Stomach (tissue), 9 donors: ENCODE data around the gene GRIN2D. TPM values are rescaled to one million over a fixed set of nuclear protein-coding genes. Genes with fewer than 3 reads are reported as not detected.
A peak's percentile ranks its signal among the peaks of the same experiment; 100 is the strongest.

Source experiments
- DNase-seq, 2 donors: peaks; one replicate each; pipeline versions ENCODE4 v3.0.0 to v3.0.0-alpha.2; 2013 to 2019
- H3K27ac ChIP-seq, 5 donors: fragments of 200-600 bp in 4 of 5; sonication (generic) in 4 of 5; one replicate each; pipeline ENCODE4 v1.5.1; 2013 to 2019; ENCODE audit warnings: mild to moderate bottlenecking in 1 of 5, moderate library complexity in 1 of 5
- H3K27me3 ChIP-seq, 3 donors: fragments of 200-600 bp; sonication (generic); one replicate each; pipeline ENCODE4 v1.5.1; 2017 to 2019; ENCODE audit warnings: mixed run types in 1 of 3
- H3K36me3 ChIP-seq, 4 donors: fragments of 200-600 bp; sonication (generic); 1 replicate in 3 of 4; 2 replicates in 1 of 4; pipeline ENCODE4 v1.5.1; 2016 to 2019
- H3K4me1 ChIP-seq, 4 donors: fragments of 200-600 bp; sonication (generic); one replicate each; pipeline ENCODE4 v1.5.1; 2016 to 2019
- H3K4me3 ChIP-seq, 4 donors: fragments of 200-600 bp; sonication (generic) in 3 of 4; one replicate each; pipeline ENCODE4 v1.5.1; 2016 to 2019; ENCODE audit warnings: mild to moderate bottlenecking in 1 of 4
- H3K9me3 ChIP-seq, 4 donors: fragments of 200-600 bp; sonication (generic); one replicate each; pipeline ENCODE4 v1.5.1; 2016 to 2019
- CTCF ChIP-seq, 7 experiments: fragments of 450-650 bp in 4 of 7; fragments of 200-600 bp in 3 of 7; sonication (generic) in 3 of 7; IDR thresholded peaks; one replicate each; pipeline ENCODE4 v1.5.1; 2016 to 2019; ENCODE audit warnings: antibody characterized with exemption in 7 of 7, control low read depth in 2 of 7, mild to moderate bottlenecking in 1 of 7
- EP300 ChIP-seq: sonication (generic); formaldehyde crosslinking; IDR thresholded peaks from one replicate; pipeline ENCODE4 v1.6.1; 2017; ENCODE audit warnings: antibody characterized with exemption
- POLR2A ChIP-seq, 4 donors: fragments of 450-650 bp; IDR thresholded peaks; one replicate each; pipeline ENCODE4 v1.6.1; 2016; ENCODE audit warnings: antibody characterized with exemption in 4 of 4, control low read depth in 2 of 4, mild to moderate bottlenecking in 1 of 4, moderate library complexity in 1 of 4
- POLR2AphosphoS5 ChIP-seq, 3 donors: sonication (generic); formaldehyde crosslinking; IDR thresholded peaks; one replicate each; pipeline ENCODE4 v1.6.1; 2016; ENCODE audit warnings: antibody characterized with exemption in 3 of 3
- WGBS, 5 donors: extraction: QIAGEN DNeasy Blood & Tissue Kit in 3 of 5; methylation state at CpG; one replicate each; pipeline versions ENCODE4 v1.1.5 to v1.1.7; 2013 to 2018; 5-methylcytosine and 5-hydroxymethylcytosine counted together
- intact Hi-C: fragments of 100-400 bp; cut with DNase I; formaldehyde crosslinking; loops from one replicate; pipeline ENCODE4 v1.15.1; 2023; ENCODE audit warnings: low total_unique reads
- polyA plus RNA-seq, 3 donors: library from polyadenylated mRNA; stranded (reverse); fragments of 200-250 nt; gene quantifications; one replicate each; pipeline ENCODE4 v1.2.3, GENCODE V29; 2013
- total RNA-seq, 5 donors: library from RNA; depleted of rRNA; stranded (reverse); fragments of >200 nt; gene quantifications; one replicate each; pipeline versions ENCODE4 v1.1.0 to v1.2.3, GENCODE V29; 2014 to 2016
- donor health status: healthy with polysubstance abuse.
- donor health status: Bipolar disorder and iron deficiency.
- donor health status: healthy.

Gene GRIN2D
- total and polyA plus RNA-seq, 8 donors: 0.06 to 1.8 (median 0.14) TPM; not detected in 3

- intact Hi-C loops: no loop called here
- Histone ChIP-seq H3K4me1 (peaks cover 16 to 38% (median 34%) of the 10 kb centered on the region in 4 donors), H3K27me3 (peaks cover 0 to 71% (median 21%) of the 10 kb centered on the region in 3 donors), H3K9me3 (no peaks in the 10 kb centered on the region), H3K4me3 (no peak overlapping the region), H3K27ac (no peak overlapping the region), H3K36me3 (peaks cover 0 to 5% (median 4%) of the 10 kb centered on the region in 4 donors)
- TF ChIP-seq POLR2A (IDR thresholded peaks at IDR 0.05) (no peak), EP300 (no peak), CTCF (IDR thresholded peaks at IDR 0.05) (no peak), POLR2AphosphoS5 (IDR thresholded peaks at IDR 0.05) (no peak)
- WGBS, 5 donors: 27 to 75% (median 33%) methylated on average over 20 to 94 of the region's 94 CpGs
- DNase-seq: no peak
These were observed 48.9 kb downstream of the GRIN2D start for GRCh38 chr19:48442116-48443035.

GRCh38 chr19:48443256-48443655 is 49.8 kb downstream of the GRIN2D start:
- TF ChIP-seq EP300: no peak
- TF ChIP-seq POLR2A (IDR thresholded peaks at IDR 0.05): no peak
- no peak for TF ChIP-seq POLR2AphosphoS5 (IDR thresholded peaks at IDR 0.05)
- TF ChIP-seq CTCF (IDR thresholded peaks at IDR 0.05): no peak
- DNase-seq: peak; percentile 43 to 66
- intact Hi-C loops: no loop called here

More at GRCh38 chr19:48443256-48443655, 49.8 kb downstream of the GRIN2D start:
- peaks cover 0 to 64% (median 21%) of the 10 kb centered on the region in 3 donors for H3K27me3 ChIP-seq
- peak overlapping the region; percentile 37 to 100 (median 92) for H3K4me3 ChIP-seq
- no peaks in the 10 kb centered on the region for H3K9me3 ChIP-seq
- peaks cover 16 to 46% (median 37%) of the 10 kb centered on the region in 4 donors for H3K4me1 ChIP-seq
- no peak overlapping the region for H3K27ac ChIP-seq
- peaks cover 0 to 14% (median 13%) of the 10 kb centered on the region in 4 donors for H3K36me3 ChIP-seq
- 0 to 1% (median 1%) methylated on average over 6 to 60 of the region's 60 CpGs; no CpG with 5 or more reads in 2 of the 5 donors for WGBS, 5 donors

Other genes starting within 250 kb of the GRIN2D start
- gene LIG1, start 223.3 kb upstream of the GRIN2D start, total RNA-seq: 10 to 100 TPM; 16.0 to 35.6 (median 19.7) TPM
- gene LIG1, start 223.3 kb upstream of the GRIN2D start, polyA plus RNA-seq: 10 to 100 TPM; 15.9 to 48.2 (median 16.8) TPM
- gene ZSWIM9, start 223.0 kb upstream of the GRIN2D start, total RNA-seq: 10 to 100 TPM in 2 of 5 donors, 1 to 10 TPM in 3; 1.3 to 28.0 (median 4.0) TPM
- 1 to 10 TPM; 3.0 to 6.9 (median 3.5) TPM for gene ZSWIM9, start 223.0 kb upstream of the GRIN2D start, polyA plus RNA-seq
- gene CARD8, start 137.8 kb upstream of the GRIN2D start, total RNA-seq: 10 to 100 TPM in 4 of 5 donors, 1 to 10 TPM in 1; 5.2 to 63.6 (median 39.4) TPM
- 10 to 100 TPM; 16.0 to 20.7 (median 17.1) TPM for gene CARD8, start 137.8 kb upstream of the GRIN2D start, polyA plus RNA-seq
- gene ZNF114, start 123.6 kb upstream of the GRIN2D start, total RNA-seq: under 1 TPM in 1 of 5 donors, not detected in 4; 0.55 TPM
- gene ZNF114, start 123.6 kb upstream of the GRIN2D start, polyA plus RNA-seq: under 1 TPM in 1 of 3 donors, not detected in 2; 0.10 TPM
- 10 to 100 TPM in 4 of 5 donors, 1 to 10 TPM in 1; 6.4 to 57.2 (median 27.5) TPM for gene EMP3, start 68.1 kb upstream of the GRIN2D start, total RNA-seq
- gene EMP3, start 68.1 kb upstream of the GRIN2D start, polyA plus RNA-seq: 10 to 100 TPM; 46.4 to 61.4 (median 53.7) TPM
- 10 to 100 TPM in 4 of 5 donors, 1 to 10 TPM in 1; 9.4 to 33.3 (median 12.3) TPM for gene TMEM143, start 29.7 kb upstream of the GRIN2D start, total RNA-seq
- 1 to 10 TPM; 4.2 to 8.6 (median 7.8) TPM for gene TMEM143, start 29.7 kb upstream of the GRIN2D start, polyA plus RNA-seq
- not detected for gene SYNGR4, start 29.3 kb upstream of the GRIN2D start, total RNA-seq
- gene SYNGR4, start 29.3 kb upstream of the GRIN2D start, polyA plus RNA-seq: not detected
- 100 to 1,000 TPM in 1 of 5 donors, 10 to 100 TPM in 4; 45.8 to 123 (median 67.7) TPM for gene KDELR1, start 2.1 kb upstream of the GRIN2D start, total RNA-seq
- 10 to 100 TPM; 69.8 to 93.8 (median 72.0) TPM for gene KDELR1, start 2.1 kb upstream of the GRIN2D start, polyA plus RNA-seq
- 10 to 100 TPM in 4 of 5 donors, 1 to 10 TPM in 1; 5.8 to 49.4 (median 18.5) TPM for gene GRWD1, start 52.3 kb downstream of the GRIN2D start, total RNA-seq
- gene GRWD1, start 52.3 kb downstream of the GRIN2D start, polyA plus RNA-seq: 10 to 100 TPM in 2 of 3 donors, 1 to 10 TPM in 1; 7.6 to 13.9 (median 12.8) TPM
- gene KCNJ14, start 61.9 kb downstream of the GRIN2D start, total RNA-seq: 1 to 10 TPM in 2 of 5 donors, under 1 TPM in 1, not detected in 2; 0.92 to 4.6 (median 1.0) TPM
- gene KCNJ14, start 61.9 kb downstream of the GRIN2D start, polyA plus RNA-seq: under 1 TPM in 2 of 3 donors, not detected in 1; 0.19 to 0.75 TPM
- 100 to 1,000 TPM in 2 of 5 donors, 10 to 100 TPM in 3; 39.3 to 229 (median 75.9) TPM for gene CYTH2, start 75.7 kb downstream of the GRIN2D start, total RNA-seq
- 10 to 100 TPM; 46.3 to 63.7 (median 48.8) TPM for gene CYTH2, start 75.7 kb downstream of the GRIN2D start, polyA plus RNA-seq
- gene LMTK3, start 118.2 kb downstream of the GRIN2D start, total RNA-seq: 10 to 100 TPM in 1 of 5 donors, 1 to 10 TPM in 1, under 1 TPM in 2, not detected in 1; 0.45 to 23.5 (median 1.1) TPM
- 1 to 10 TPM; 1.1 to 3.5 (median 2.8) TPM for gene LMTK3, start 118.2 kb downstream of the GRIN2D start, polyA plus RNA-seq
- 1 to 10 TPM in 2 of 5 donors, not detected in 3; 2.6 to 3.1 TPM for gene SULT2B1, start 158.5 kb downstream of the GRIN2D start, total RNA-seq
- 10 to 100 TPM in 1 of 3 donors, 1 to 10 TPM in 2; 2.0 to 46.8 (median 5.0) TPM for gene SULT2B1, start 158.5 kb downstream of the GRIN2D start, polyA plus RNA-seq
- gene SPACA4, start 213.1 kb downstream of the GRIN2D start, total RNA-seq: not detected
- gene SPACA4, start 213.1 kb downstream of the GRIN2D start, polyA plus RNA-seq: not detected
- 100 to 1,000 TPM in 2 of 5 donors, 10 to 100 TPM in 3; 17.5 to 275 (median 56.0) TPM for gene FAM83E, start 221.4 kb downstream of the GRIN2D start, total RNA-seq
- gene FAM83E, start 221.4 kb downstream of the GRIN2D start, polyA plus RNA-seq: 10 to 100 TPM; 13.3 to 62.5 (median 15.4) TPM
- gene RPL18, start 225.5 kb downstream of the GRIN2D start, total RNA-seq: 1,000 to 10,000 TPM; 1,272 to 3,316 (median 1,768) TPM
- gene RPL18, start 225.5 kb downstream of the GRIN2D start, polyA plus RNA-seq: 1,000 to 10,000 TPM; 2,771 to 3,739 (median 3,620) TPM
- gene SPHK2, start 225.8 kb downstream of the GRIN2D start, total RNA-seq: 100 to 1,000 TPM in 1 of 5 donors, 10 to 100 TPM in 4; 10.6 to 156 (median 19.2) TPM
- 10 to 100 TPM in 2 of 3 donors, 1 to 10 TPM in 1; 9.4 to 20.5 (median 19.9) TPM for gene SPHK2, start 225.8 kb downstream of the GRIN2D start, polyA plus RNA-seq
- 10 to 100 TPM in 1 of 5 donors, 1 to 10 TPM in 3, not detected in 1; 7.2 to 21.7 (median 9.7) TPM for gene DBP, start 243.7 kb downstream of the GRIN2D start, total RNA-seq
- 10 to 100 TPM in 1 of 3 donors, 1 to 10 TPM in 2; 4.2 to 29.0 (median 9.2) TPM for gene DBP, start 243.7 kb downstream of the GRIN2D start, polyA plus RNA-seq